Stimulated activated CD4-positive, alpha-beta T cell treated with anti-CD3 and anti-CD28 coated beads, Interleukin-15, amount 100 ng/mL, for 24 hours (primary cell): ENCODE results near the gene APOB.

Experiments used
- DNase-seq: peaks from one replicate; pipeline ENCODE4 v3.0.0-alpha.2; 2020

Gene APOB

DNA sequence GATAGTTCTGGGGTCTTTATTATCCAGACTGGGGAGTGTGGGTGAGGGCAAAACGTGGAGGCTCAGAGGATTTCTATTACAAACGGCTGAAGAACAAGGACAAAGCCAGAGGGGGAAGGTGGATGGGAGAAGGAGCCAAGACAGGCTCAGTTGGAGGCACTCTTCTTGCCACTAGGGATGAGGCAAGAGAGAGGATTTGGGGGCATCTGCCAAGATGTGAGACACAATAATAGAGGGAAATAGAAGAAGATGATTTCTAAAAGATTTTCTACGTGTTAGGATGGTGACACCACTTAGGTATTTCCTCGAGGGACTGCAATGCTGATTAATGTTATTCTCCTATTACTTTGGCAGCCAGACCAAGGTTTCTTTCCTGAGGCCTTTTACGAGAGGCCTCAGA is 71.8 kb downstream of the APOB start:
- no peak for DNase-seq

DNA sequence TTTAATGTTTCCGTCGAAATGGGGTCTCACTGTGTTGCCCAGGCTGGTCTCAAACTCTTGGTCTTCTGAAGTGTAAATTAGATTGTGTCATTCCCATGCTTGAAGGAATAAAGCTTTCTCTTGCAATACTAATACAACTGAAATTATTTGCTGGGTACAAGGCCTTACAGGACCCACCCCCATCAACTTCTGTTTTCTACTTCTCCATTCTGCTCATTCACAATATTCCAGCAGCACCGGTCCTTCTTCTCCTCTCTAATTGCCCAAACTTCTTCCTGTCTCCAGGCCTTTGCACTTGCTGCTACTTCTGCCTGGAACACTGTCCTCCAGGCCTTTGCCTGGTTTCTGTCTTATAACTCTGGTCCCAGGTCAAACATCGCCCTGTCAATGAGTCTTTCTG is 73.8 kb downstream of the APOB start:
- no peak for DNase-seq

DNA sequence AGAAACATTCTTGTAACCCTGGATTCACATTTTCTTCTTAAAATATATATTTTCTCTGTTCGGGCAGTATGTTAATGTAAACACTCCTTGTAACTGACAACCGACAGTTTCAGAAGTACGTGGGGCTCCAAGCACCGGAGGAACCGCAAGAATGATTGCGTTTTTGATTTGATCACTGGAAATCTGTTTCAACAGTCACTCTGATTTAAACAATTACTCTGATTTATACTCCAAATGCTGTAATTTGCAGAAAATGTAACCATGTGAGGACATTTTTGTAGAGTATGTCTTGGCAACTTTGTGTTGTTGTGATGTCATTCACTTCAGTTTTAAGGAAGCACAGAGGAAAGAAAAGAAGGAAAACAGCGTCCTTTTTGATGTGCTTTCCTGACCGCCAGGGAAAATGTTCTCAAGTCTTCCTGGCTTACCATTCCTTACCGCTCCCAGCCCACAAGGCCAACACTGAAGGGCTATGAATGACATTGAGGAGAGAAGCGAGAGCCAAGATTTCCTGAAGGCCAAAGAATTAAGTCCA is 77.7 kb downstream of the APOB start:
- DNase-seq, result no peak

DNA sequence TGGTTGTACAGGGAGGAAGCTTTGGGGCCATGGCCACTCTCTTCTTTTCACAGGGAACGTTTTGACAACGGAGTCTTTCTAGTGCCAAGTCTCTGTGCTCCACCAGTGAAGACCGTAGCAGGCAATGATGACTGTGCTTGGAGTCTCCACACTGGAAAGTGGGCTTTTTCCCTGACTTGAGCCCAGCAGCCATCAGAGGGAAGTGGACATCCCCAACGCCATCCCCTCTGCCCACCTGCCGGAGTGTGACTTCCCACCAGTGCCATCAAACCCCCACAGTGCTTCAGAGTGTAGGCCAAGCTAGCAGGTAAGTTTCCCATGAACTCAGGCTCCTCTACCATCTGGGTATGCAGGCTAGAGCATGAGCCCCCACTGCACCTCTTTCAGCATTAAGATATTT is 78.7 kb downstream of the APOB start:
- DNase-seq, result no peak

DNA sequence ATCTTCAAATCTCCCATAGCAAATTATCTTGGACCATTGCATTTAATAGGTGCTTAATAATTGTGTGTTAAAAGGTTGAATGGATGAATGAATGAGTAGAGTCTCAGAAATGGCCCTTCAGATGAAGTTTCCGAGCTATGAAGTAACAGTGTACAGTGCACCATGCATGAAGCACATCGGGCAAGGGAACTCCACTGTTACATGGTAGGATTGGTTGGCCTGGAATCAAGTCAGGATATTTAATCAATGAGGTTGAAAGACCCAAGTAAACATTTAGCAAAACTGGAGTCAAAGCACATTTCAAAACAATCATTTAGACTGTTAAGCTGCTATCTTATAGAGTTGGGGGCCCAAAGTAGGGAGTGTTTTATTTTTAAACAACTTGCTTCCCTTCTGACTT is 80.0 kb downstream of the APOB start:
- no peak for DNase-seq

DNA sequence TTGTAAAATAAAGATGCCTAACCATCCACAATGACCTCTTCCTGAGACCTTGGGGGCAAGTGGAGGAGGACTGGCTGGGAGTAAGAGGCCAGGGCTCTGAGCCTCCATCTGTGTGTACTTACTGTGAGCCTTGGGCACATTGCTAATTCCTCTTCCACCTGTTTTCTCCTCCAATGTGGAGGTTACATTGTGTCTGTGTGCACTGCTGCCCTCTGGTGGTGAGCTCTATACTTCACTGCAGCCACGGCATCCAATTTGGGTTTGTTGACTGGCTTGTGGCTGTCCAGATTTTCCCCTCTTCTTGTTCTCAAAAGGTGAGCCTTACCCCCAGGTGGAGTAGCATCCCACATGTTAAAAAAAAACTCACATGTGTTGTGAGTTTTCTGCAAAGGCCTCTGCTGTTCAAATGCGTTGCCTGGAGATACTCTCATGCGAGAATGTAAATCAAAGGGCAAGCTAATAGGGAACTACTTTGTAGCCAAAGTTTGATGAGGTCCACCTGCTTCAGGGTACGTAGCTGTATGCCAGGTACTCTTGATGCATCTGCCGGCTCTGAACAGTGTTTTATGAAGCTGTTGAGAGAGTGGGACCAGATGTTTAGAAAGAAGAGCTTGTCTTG is 80.8 kb downstream of the APOB start:
- DNase-seq, result peak; percentile 81

DNA sequence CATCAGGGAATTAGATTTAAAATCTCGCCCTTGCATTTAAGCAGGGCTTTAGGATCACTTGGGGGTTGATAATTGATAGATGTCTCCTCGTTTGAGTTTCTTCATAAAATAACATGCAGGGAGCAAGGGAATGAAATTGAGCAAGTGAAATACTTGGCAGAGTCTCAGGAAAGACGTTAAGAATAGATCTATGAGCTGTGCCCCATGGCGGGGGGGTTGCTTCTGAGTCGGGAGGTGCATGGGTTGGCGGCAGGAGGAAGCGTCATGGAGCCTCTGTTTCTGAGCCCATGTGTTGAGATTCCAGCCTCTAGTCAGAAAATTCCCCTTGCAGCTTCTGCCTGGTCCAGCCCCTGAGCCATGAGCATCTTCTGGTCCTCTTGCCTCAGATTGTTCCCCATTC is 82.0 kb downstream of the APOB start:
- no peak for DNase-seq

DNA sequence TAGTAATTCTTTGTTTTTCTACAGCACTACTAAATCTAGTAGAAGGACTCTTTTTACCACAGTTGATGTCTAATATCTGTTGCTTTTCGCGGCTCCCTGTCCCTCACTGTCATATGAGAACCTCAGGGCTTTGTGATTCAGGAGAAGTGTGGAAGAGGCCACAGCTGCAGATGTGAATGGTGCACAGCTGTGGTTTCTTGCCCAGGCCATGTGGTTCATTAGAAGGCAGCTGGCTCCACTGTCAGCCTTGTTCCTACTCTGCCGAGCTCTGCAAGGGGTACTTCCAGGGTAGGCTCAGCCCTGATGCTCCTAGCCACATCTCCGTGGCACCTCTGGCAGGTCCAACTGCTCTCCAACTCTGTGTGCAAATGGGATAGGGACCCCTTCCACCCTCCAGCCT is 83.9 kb downstream of the APOB start:
- DNase-seq, result no peak

DNA sequence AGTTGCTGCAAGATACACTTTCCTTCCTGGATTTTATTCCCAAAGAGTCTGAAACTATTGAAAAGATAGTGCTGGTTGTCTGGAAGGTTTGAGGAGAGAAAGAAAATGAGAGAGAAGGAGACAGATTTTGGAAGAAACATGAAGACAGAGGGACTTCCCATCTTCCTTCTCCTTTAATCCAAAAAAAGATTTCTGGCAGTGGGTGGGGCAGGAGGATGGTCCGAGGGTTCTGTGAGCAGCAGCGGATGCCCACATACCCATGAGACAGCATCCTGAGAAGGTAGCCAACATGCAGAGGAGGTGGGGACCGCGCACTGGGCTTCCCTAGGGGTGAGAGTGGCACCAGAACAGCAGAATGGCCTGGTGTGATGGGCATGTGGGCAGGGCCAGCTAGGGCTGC is 84.6 kb downstream of the APOB start:
- no peak for DNase-seq

DNA sequence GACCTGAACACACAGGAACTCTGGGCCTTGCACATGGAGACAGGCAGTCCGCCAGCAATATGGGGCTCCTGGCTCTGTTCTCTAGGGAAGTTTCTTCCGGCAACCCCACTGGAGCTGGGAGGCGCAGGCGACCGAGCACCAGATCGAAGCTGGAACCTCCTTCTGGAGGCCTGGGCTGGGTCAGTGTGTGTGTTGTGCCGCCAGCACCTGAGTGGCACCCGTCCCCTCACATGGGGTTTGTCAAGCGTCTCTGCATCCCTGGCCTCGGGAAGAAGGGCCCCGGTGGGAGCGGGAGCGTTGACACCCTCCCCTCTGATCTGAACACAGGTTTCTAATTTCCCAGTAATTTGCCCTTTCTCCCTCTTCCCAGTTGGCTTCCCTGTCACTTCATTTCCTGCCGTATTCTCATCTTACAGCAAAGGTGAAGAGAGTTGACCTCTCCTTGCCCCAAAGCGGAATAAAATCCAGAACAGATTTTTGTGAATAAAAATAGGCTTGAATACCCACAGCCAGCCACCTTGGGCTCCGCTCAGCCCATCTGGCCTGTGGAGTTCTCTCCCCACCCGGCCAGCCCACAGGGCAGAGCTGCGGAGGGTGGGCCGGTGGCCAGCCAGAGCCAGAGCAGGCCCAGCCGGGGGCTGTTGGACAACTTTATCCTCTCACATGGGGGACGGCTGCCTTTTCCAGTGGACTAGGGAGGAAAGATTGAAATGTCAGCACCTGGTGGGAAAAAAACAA is 85.9 kb downstream of the APOB start:
- DNase-seq, result no peak

DNA sequence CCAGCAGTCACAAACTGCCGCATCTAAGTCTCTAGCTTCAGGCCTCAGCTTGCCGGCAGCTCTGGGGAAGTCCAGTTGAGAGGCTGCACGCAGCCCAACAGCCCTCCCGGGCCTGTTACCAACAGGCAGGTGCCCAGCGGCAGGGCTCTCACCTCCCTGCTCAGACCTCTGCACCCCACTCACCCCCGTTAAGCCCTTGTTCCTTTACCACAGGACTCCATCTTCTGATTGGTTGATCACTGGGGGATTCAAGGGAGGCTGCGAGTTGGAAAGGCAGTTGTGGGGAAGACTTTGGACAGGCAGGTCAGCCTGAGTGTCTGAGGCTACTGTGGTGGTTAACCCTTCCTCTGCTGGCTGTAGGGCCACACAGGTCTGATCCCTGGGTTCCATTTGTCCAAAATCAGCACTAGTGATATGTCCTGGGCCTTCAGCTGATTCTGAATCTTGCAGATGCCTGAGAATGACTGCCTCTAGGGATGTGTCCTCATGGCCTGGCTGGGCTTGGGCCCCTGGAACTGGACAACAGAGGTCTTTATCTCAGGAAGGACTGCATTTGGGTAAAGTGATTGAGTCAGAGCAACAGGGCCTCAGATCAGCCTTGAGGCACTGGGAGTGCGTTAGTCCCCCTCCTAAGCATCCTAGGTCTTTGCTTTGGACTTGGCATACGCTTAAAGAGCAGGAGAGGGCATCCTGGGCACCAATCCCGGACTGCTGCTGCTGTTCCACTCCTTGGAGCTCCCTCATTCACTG is 88.4 kb downstream of the APOB start:
- DNase-seq, result no peak

DNA sequence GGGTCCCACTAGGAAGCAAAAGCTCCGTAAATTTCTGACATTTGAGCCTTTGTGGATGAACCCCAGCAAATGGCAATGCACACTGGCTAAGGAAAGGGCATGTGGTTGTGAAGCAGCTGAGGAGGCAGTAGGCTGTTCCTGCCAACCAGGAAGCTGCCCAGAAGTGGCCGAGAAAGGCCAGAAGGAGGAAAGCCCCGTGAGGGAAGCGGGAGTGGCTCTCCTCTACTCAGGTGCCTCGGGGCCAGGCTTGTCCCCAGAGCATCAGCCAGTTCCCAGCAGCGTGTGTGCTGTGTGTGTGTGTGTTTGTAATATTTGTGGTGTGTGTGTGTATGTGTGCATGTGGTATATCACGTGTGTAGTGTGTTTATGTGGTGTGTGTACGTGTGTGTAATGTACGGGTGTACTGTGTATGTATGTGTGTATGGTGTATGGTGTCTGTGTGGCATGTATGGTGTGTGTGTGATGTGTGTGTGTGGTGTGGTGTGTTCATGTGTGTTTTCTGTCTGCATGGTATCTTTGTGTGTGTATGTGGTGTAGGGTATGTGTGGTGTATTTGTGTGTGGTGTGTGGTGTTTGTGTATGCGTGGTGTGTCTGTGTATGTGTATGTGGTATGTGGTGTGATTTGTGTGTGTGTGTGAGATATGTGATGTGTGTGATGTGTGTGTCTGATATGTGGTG is 90.6 kb downstream of the APOB start:
- no peak for DNase-seq
